ENCODE data around the gene CAMSAP3.

DNA sequence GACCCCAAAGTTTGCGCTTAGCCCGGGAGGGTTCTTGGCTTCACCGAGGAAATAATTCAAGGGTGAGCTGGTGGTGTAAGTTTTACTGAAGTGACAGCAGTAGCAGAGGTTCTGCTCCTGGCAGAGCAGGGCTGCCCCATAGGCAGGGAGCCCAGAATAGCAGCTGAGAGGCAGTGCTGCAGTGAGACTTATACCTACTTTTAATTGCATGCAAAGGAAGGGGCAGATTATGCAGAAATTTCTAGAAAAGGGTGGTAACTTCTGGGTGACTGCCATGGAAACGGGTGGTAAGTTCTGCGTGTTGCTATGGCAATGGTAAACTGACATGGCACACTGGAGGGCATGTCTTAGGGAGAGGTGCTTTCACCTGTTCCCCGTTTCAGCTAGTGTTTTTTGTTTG is 17.5 kb upstream of the CAMSAP3 start:
- TF ChIP-seq CTCF (IDR thresholded peaks at IDR 0.05), result no peak
- no peak for TF ChIP-seq POLR2AphosphoS5 (IDR thresholded peaks at IDR 0.05; ENCODE audit: insufficient read depth in 1 of 2, low read depth in 1 of 2)
- no peak for TF ChIP-seq POLR2A (IDR thresholded peaks at IDR 0.05)
